K562 (cell line): ENCODE data around the gene PHACTR3. TPM values are rescaled to one million over a fixed set of nuclear protein-coding genes. Genes with fewer than 3 reads are reported as not detected.

ENCODE experiments used
- ATAC-seq: fragments of 200-7000 bp; cut with Tn5 transposase; 3 replicates; pipeline ENCODE4 v1.9.1; 2020; ENCODE audit warnings: moderate library complexity
- BruUV-seq: library from RNA; stranded (reverse); fragments of 400-500 nt; replicated peaks from 2 replicates; lab custom pipeline; 2021; lab: Mats Ljungman, UMichigan
- CTCF ChIA-PET: fragments of 300-600 bp; formaldehyde crosslinking; extraction: SDS; loops from one replicate; lab custom pipeline; 2021; ENCODE audit warnings: low intra/inter-chr PET ratio; lab: Yijun Ruan, JAX
- POLR2A ChIA-PET: fragments of 300-600, 350-650 bp; sonication (Branson Sonifier 250); formaldehyde crosslinking; extraction: SDS; loops from one replicate; lab custom pipeline; 2021; ENCODE audit warnings: antibody characterized with exemption, inconsistent platforms; lab: Yijun Ruan, JAX
- DNase-seq, 4 experiments: peaks; one replicate each; pipeline versions ENCODE4 v3.0.0 to v3.0.0-alpha.2; 2011 to 2018; ENCODE audit warnings: low spot score in 3 of 4, mixed read lengths in 3 of 4; ENCODE audit errors: extremely low read depth in 1 of 4
- FAIRE-seq: peaks from 2 replicates; lab custom pipeline; 2011; peaks lifted over from hg19 to GRCh38; lab: Jason Lieb, UNC
- H2AFZ ChIP-seq: 2 replicates; pipeline ENCODE4 v1.6.0; 2011; ENCODE audit warnings: low read depth, low read length, control low read depth, inconsistent platforms
- H3K27ac ChIP-seq: fragments of 200-600 bp; 3 replicates; pipeline ENCODE4 v1.8.0; 2011; ENCODE audit warnings: low read depth, mild to moderate bottlenecking, control low read depth, inconsistent platforms, low read length, moderate library complexity, mixed read lengths; ENCODE audit errors: extremely low read depth
- H3K27me3 ChIP-seq, 2 experiments: fragments of 300-600 bp in 1 of 2; 2 replicates in 1 of 2; 3 replicates in 1 of 2; pipeline versions ENCODE4 v1.6.0 to v1.8.0; 2011; ENCODE audit warnings: inconsistent platforms in 2 of 2, low read length in 2 of 2, mild to moderate bottlenecking in 1 of 2, mixed read lengths in 1 of 2, moderate library complexity in 1 of 2; ENCODE audit not compliant: control insufficient read depth in 2 of 2, insufficient read depth in 2 of 2
- H3K36me3 ChIP-seq: fragments of 300-600 bp; 3 replicates; pipeline ENCODE4 v1.8.0; 2011; ENCODE audit warnings: mild to moderate bottlenecking, low read length, inconsistent platforms; ENCODE audit not compliant: control insufficient read depth, insufficient read depth
- H3K4me1 ChIP-seq, 2 experiments: fragments of 200-600 bp in 1 of 2; replicated peaks in 1 of 2; 2 replicates in 1 of 2; 3 replicates in 1 of 2; pipeline versions ENCODE4 v1.5.1 to v1.8.0; 2011; ENCODE audit warnings: inconsistent platforms in 2 of 2, low read length in 2 of 2, mild to moderate bottlenecking in 1 of 2, mixed read lengths in 1 of 2, moderate library complexity in 1 of 2; ENCODE audit not compliant: control insufficient read depth in 2 of 2, insufficient read depth in 2 of 2
- H3K4me2 ChIP-seq: 2 replicates; pipeline ENCODE4 v1.6.1; 2011; ENCODE audit warnings: low read length, control low read depth, inconsistent platforms, mixed read lengths; ENCODE audit not compliant: insufficient read depth
- H3K4me3 ChIP-seq: fragments of 200-600 bp; sonication (generic), shearing (Covaris generic); 2 replicates; pipeline ENCODE4 v1.5.1; 2016; ENCODE audit warnings: control low read depth, inconsistent platforms
- H3K79me2 ChIP-seq: fragments of 200-600 bp; 3 replicates; pipeline ENCODE4 v1.8.0; 2011; ENCODE audit warnings: low read length, inconsistent platforms; ENCODE audit not compliant: control insufficient read depth, insufficient read depth
- H3K9ac ChIP-seq, 2 experiments: 2 replicates each; pipeline versions ENCODE4 v1.6.0 to v1.6.1; 2011; ENCODE audit warnings: low read depth in 2 of 2, low read length in 2 of 2, control low read depth in 1 of 2, inconsistent platforms in 1 of 2, mild to moderate bottlenecking in 1 of 2, mixed read lengths in 1 of 2; ENCODE audit not compliant: insufficient read depth in 1 of 2
- H3K9me1 ChIP-seq: one replicate; pipeline ENCODE4 v1.6.0; 2011; ENCODE audit warnings: inconsistent platforms, mild to moderate bottlenecking, low read length, moderate library complexity; ENCODE audit not compliant: control insufficient read depth, insufficient read depth
- H3K9me3 ChIP-seq: replicated peaks from 2 replicates; pipeline ENCODE4 v1.5.1; 2011; ENCODE audit warnings: low read depth, low read length, inconsistent platforms; ENCODE audit not compliant: control insufficient read depth, insufficient read depth
- H4K20me1 ChIP-seq: replicated peaks from 2 replicates; pipeline ENCODE4 v1.6.1; 2011; ENCODE audit warnings: low read length, inconsistent platforms, mixed read lengths; ENCODE audit not compliant: control insufficient read depth, insufficient read depth
- BDP1 ChIP-seq: IDR thresholded peaks from 3 replicates; pipeline ENCODE4 v1.6.1; 2011; ENCODE audit not compliant: insufficient read length, insufficient read depth
- NCOA1 ChIP-seq: fragments of 450-650 bp; IDR thresholded peaks from 2 replicates; pipeline ENCODE4 v1.6.1; 2016; ENCODE audit warnings: low read depth
- NEUROD1 ChIP-seq: fragments of 150-350 bp; IDR thresholded peaks from 2 replicates; pipeline ENCODE4 v1.6.1; 2014; ENCODE audit warnings: borderline replicate concordance, low read length, low read depth; ENCODE audit not compliant: partially characterized antibody
- SMAD4 ChIP-seq: fragments of 250-450 bp; sonication (Bioruptor Pico); conservative IDR thresholded peaks from 2 replicates; pipeline ENCODE4 v1.8.0; 2021; ENCODE audit warnings: inconsistent platforms, mild to moderate bottlenecking, moderate library complexity
- YBX1 ChIP-seq: fragments of 450-650 bp; IDR thresholded peaks from 2 replicates; pipeline ENCODE4 v1.7.1; 2016; ENCODE audit warnings: mild to moderate bottlenecking
- WGBS: fragments of 100-300 bp; shearing (Covaris generic); methylation state at CpG from one replicate; pipeline ENCODE4 v1.1.6; 2016; ENCODE audit warnings: low coverage, mixed read lengths; ENCODE audit not compliant: insufficient coverage; ENCODE audit errors: missing lambda C conversion rate; 5-methylcytosine and 5-hydroxymethylcytosine counted together
- in situ Hi-C: fragments of 300-500 bp; cut with MboI; formaldehyde crosslinking; loops from 4 replicates; pipeline ENCODE4 v1.15.0; 2018; ENCODE audit warnings: inconsistent platforms, mixed read lengths
- intact Hi-C: fragments of 100-400 bp; cut with micrococcal nuclease; formaldehyde crosslinking; loops from 2 replicates; pipeline ENCODE4 v1.14.2; 2022
- polyA plus RNA-seq, 8 experiments: library from polyadenylated mRNA; depleted of rRNA in 4 of 8; stranded (reverse) in 5 of 8; unstranded in 3 of 8; fragments of >200 nt; fragmentation: Nextera tagmentation in 2 of 8; fragmentation: Illumina TruSeq in 1 of 8; extraction: Ambion mirVana in 2 of 8; extraction: Trizol in 1 of 8; gene quantifications; 2 replicates each; pipeline versions ENCODE4 v1.2.1 to v1.2.3, GENCODE V29; 2011 to 2014; ENCODE audit warnings: inconsistent platforms in 1 of 8, missing spikeins in 1 of 8
- total RNA-seq, 7 experiments: library from RNA; depleted of rRNA in 6 of 7; stranded (reverse); fragments of >200 nt in 6 of 7; fragmentation: Illumina TruSeq in 2 of 7; extraction: Trizol in 2 of 7; gene quantifications; 2 replicates each; pipeline versions ENCODE4 v1.2.1 to v1.2.3, GENCODE V29; 2011 to 2021; ENCODE audit warnings: low replicate concordance in 1 of 7
- TF ChIP-seq, protein P1 (sequence below): fragments of 250-450 bp; sonication (Bioruptor Pico); IDR thresholded peaks from 2 replicates; pipeline ENCODE4 v1.5.0; 2021
- TF ChIP-seq, protein P2 (sequence below): conservative IDR thresholded peaks from 2 replicates; pipeline ENCODE4 v1.6.1; 2011; ENCODE audit warnings: low read depth, mild to moderate bottlenecking, low read length; ENCODE audit not compliant: control insufficient read depth

PHACTR3 gene
- total and polyA plus RNA-seq, 9 of the 15 experiments (the other 6 are each of a cell fraction or from before 2014, with no cell fraction given), result not detected

GRCh38 chr20:59817846-59818615 is 213.7 kb downstream of the PHACTR3 start:
- peaks cover 0 to 36% of the 10 kb centered on the region in 2 experiments; a peak in 2 of 5 replicates for H3K27me3 ChIP-seq
- H3K27ac ChIP-seq, result no peak overlapping the region
- no peaks in the 10 kb centered on the region for H3K79me2 ChIP-seq
- FAIRE-seq (no peak), ATAC-seq (no peak), DNase-seq (no peak)
- no peak overlapping the region for H2AFZ ChIP-seq
- H4K20me1 ChIP-seq, result no peaks in the 10 kb centered on the region
- no TSS peak for BruUV-seq
- no peaks in the 10 kb centered on the region for H3K4me1 ChIP-seq
- in situ Hi-C loops, result no loop called here
- TF ChIP-seq, protein P1, sequence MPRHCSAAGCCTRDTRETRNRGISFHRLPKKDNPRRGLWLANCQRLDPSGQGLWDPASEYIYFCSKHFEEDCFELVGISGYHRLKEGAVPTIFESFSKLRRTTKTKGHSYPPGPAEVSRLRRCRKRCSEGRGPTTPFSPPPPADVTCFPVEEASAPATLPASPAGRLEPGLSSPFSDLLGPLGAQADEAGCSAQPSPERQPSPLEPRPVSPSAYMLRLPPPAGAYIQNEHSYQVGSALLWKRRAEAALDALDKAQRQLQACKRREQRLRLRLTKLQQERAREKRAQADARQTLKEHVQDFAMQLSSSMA (CRISPR knock-in tag), result no peak
- TF ChIP-seq BDP1, result no peak
- TF ChIP-seq YBX1, result no peak
- no peak for TF ChIP-seq SMAD4 (CRISPR knock-in tag)
- TF ChIP-seq NEUROD1, result no peak
- no peak for TF ChIP-seq NCOA1
- TF ChIP-seq, protein P2, sequence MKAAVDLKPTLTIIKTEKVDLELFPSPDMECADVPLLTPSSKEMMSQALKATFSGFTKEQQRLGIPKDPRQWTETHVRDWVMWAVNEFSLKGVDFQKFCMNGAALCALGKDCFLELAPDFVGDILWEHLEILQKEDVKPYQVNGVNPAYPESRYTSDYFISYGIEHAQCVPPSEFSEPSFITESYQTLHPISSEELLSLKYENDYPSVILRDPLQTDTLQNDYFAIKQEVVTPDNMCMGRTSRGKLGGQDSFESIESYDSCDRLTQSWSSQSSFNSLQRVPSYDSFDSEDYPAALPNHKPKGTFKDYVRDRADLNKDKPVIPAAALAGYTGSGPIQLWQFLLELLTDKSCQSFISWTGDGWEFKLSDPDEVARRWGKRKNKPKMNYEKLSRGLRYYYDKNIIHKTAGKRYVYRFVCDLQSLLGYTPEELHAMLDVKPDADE, result no peak
- under 1% methylated on average over 13 of the region's 14 CpGs for WGBS
- H3K36me3 ChIP-seq, result no peaks in the 10 kb centered on the region
- no peaks in the 10 kb centered on the region for H3K9me3 ChIP-seq
- no peak overlapping the region for H3K4me3 ChIP-seq
- POLR2A ChIA-PET, result no interaction called here
- no peak overlapping the region for H3K4me2 ChIP-seq
- CTCF ChIA-PET, result no interaction called here
- H3K9ac ChIP-seq, result no peak overlapping the region
- H3K9me1 ChIP-seq, result no peaks in the 10 kb centered on the region
- intact Hi-C loops, result no loop called here
